ENCODE data around the gene PBLD.

GRCh38 chr10:68346774-68347173, 14.0 kb upstream of the PBLD start:
- TF ChIP-seq CTCF (IDR thresholded peaks at IDR 0.05; ENCODE audit: low read length) (no peak), EZH2 (optimal IDR thresholded peaks at IDR 0.05; ENCODE audit: low read depth, low read length) (no peak), EZH2phosphoT487 (IDR thresholded peaks at IDR 0.05; ENCODE audit: low read length) (no peak)
